H1 (cell line): ENCODE measurements around the gene NAALADL1. TPM values are rescaled to one million over a fixed set of nuclear protein-coding genes. Genes with fewer than 3 reads are reported as not detected.

Experiments used
- CTCF ChIA-PET: fragments of 300-600 bp; sonication (Branson Sonifier 250); formaldehyde crosslinking; loops from one replicate; lab custom pipeline; 2021; ENCODE audit not compliant: partially characterized antibody; lab: Charles Lee
- POLR2A ChIA-PET: fragments of 300-600 bp; sonication (Branson Sonifier 250); formaldehyde crosslinking; loops from one replicate; lab custom pipeline; 2021; ENCODE audit warnings: inconsistent platforms; ENCODE audit not compliant: partially characterized antibody; lab: Charles Lee
- DNase-seq, 2 experiments: peaks; one replicate each; pipeline versions ENCODE4 v3.0.0 to v3.0.0-alpha.2; 2010 to 2022; ENCODE audit warnings: low spot score in 2 of 2, low read depth in 1 of 2, mixed read lengths in 1 of 2
- FAIRE-seq: peaks from 2 replicates; lab custom pipeline; 2011; peaks lifted over from hg19 to GRCh38; lab: Jason Lieb, UNC
- H2AFZ ChIP-seq: 2 replicates; pipeline ENCODE4 v1.8.1; 2012; ENCODE audit warnings: low read length, inconsistent platforms
- H2AK5ac ChIP-seq: 2 replicates; pipeline ENCODE4 v1.6.1; 2013; ENCODE audit warnings: low read depth, low read length
- H2BK120ac ChIP-seq: replicated peaks from 2 replicates; pipeline ENCODE3; 2013; ENCODE audit warnings: low read depth, low read length, inconsistent platforms
- H2BK12ac ChIP-seq: 2 replicates; pipeline ENCODE4 v1.6.1; 2013; ENCODE audit warnings: low read depth, low read length
- H2BK15ac ChIP-seq: 2 replicates; pipeline ENCODE4 v1.6.1; 2013; ENCODE audit warnings: low read length
- H2BK20ac ChIP-seq: 2 replicates; pipeline ENCODE4 v1.6.1; 2013; ENCODE audit warnings: low read length
- H2BK5ac ChIP-seq: 2 replicates; pipeline ENCODE4 v1.6.1; 2013; ENCODE audit warnings: low read depth, low read length
- H3K14ac ChIP-seq: 2 replicates; pipeline ENCODE4 v1.6.1; 2013; ENCODE audit warnings: inconsistent platforms; ENCODE audit not compliant: insufficient read length
- H3K18ac ChIP-seq: 2 replicates; pipeline ENCODE4 v1.6.1; 2013; ENCODE audit warnings: low read length; ENCODE audit errors: extremely low read depth
- H3K23ac ChIP-seq: 2 replicates; pipeline ENCODE4 v1.6.1; 2013; ENCODE audit warnings: inconsistent platforms; ENCODE audit not compliant: insufficient read length
- H3K23me2 ChIP-seq: 2 replicates; pipeline ENCODE4 v1.6.1; 2013; ENCODE audit warnings: low read depth, low read length
- H3K27ac ChIP-seq: 2 replicates; pipeline ENCODE4 v1.6.1; 2011; ENCODE audit warnings: low read depth, low read length, inconsistent platforms
- H3K27me3 ChIP-seq, 4 experiments: replicated peaks in 1 of 4; 1 replicate in 1 of 4; 2 replicates in 3 of 4; pipeline versions ENCODE4 v1.6.1 to v1.8.1; 2011 to 2013; ENCODE audit warnings: low read length in 3 of 4, mild to moderate bottlenecking in 3 of 4, inconsistent platforms in 2 of 4, mixed read lengths in 2 of 4, moderate library complexity in 1 of 4; ENCODE audit not compliant: control insufficient read depth in 3 of 4, insufficient read depth in 3 of 4; ENCODE audit errors: extremely low read depth in 1 of 4
- H3K36me3 ChIP-seq, 4 experiments: 2 replicates each; pipeline versions ENCODE4 v1.6.1 to v1.8.1; 2011 to 2013; ENCODE audit warnings: mild to moderate bottlenecking in 4 of 4, low read length in 3 of 4, moderate library complexity in 2 of 4, control low read depth in 1 of 4, inconsistent platforms in 1 of 4; ENCODE audit not compliant: insufficient read depth in 4 of 4, control insufficient read depth in 2 of 4
- H3K4ac ChIP-seq: replicated peaks from 2 replicates; pipeline ENCODE3; 2013; ENCODE audit warnings: low read length, low read depth, mixed read lengths, inconsistent platforms; ENCODE audit not compliant: insufficient read length
- H3K4me1 ChIP-seq, 4 experiments: replicated peaks in 1 of 4; 1 replicate in 1 of 4; 2 replicates in 3 of 4; pipeline versions ENCODE4 v1.6.1 to v1.8.1; 2011 to 2013; ENCODE audit warnings: low read length in 3 of 4, inconsistent platforms in 2 of 4, mixed read lengths in 1 of 4; ENCODE audit not compliant: insufficient read depth in 4 of 4, control insufficient read depth in 3 of 4
- H3K4me2 ChIP-seq, 2 experiments: 2 replicates each; pipeline versions ENCODE4 v1.6.1 to v1.8.1; 2011 to 2013; ENCODE audit warnings: low read depth in 2 of 2, low read length in 2 of 2, control low read depth in 1 of 2, inconsistent platforms in 1 of 2, mild to moderate bottlenecking in 1 of 2; ENCODE audit not compliant: insufficient read depth in 1 of 2
- H3K4me3 ChIP-seq, 4 experiments: fragments of 200-600, 300-600 bp in 1 of 4; sonication (generic), shearing (Covaris generic), sonication (Bioruptor Twin) in 1 of 4; 2 replicates each; pipeline versions ENCODE4 v1.5.1 to v1.8.1; 2011 to 2016; ENCODE audit warnings: low read length in 4 of 4, low read depth in 3 of 4, control low read depth in 2 of 4, inconsistent platforms in 2 of 4, mild to moderate bottlenecking in 2 of 4, mixed read lengths in 1 of 4, moderate library complexity in 1 of 4; ENCODE audit not compliant: insufficient read depth in 2 of 4; ENCODE audit errors: extremely low read depth in 1 of 4
- H3K56ac ChIP-seq: replicated peaks from 2 replicates; pipeline ENCODE3; 2013; ENCODE audit warnings: low read depth, mild to moderate bottlenecking, mixed read lengths, low read length, inconsistent platforms; ENCODE audit not compliant: insufficient read length
- H3K79me1 ChIP-seq: 2 replicates; pipeline ENCODE4 v1.6.1; 2013; ENCODE audit warnings: low read depth, low read length, control low read depth
- H3K79me2 ChIP-seq, 2 experiments: 2 replicates each; pipeline versions ENCODE4 v1.6.1 to v1.8.1; 2012 to 2013; ENCODE audit warnings: low read length in 2 of 2, mild to moderate bottlenecking in 2 of 2, inconsistent platforms in 1 of 2; ENCODE audit not compliant: insufficient read depth in 2 of 2, control insufficient read depth in 1 of 2
- H3K9ac ChIP-seq, 4 experiments: replicated peaks in 1 of 4; 1 replicate in 1 of 4; 2 replicates in 3 of 4; pipeline versions ENCODE4 v1.6.1 to v1.8.1; 2011 to 2013; ENCODE audit warnings: low read depth in 3 of 4, low read length in 3 of 4, control low read depth in 2 of 4, mild to moderate bottlenecking in 2 of 4, moderate library complexity in 2 of 4, inconsistent platforms in 1 of 4; ENCODE audit errors: extremely low read depth in 1 of 4
- H3K9me3 ChIP-seq, 2 experiments: 2 replicates each; pipeline versions ENCODE4 v1.6.1 to v1.8.1; 2012 to 2013; ENCODE audit warnings: mild to moderate bottlenecking in 2 of 2, moderate library complexity in 2 of 2, control low read depth in 1 of 2, inconsistent platforms in 1 of 2, low read depth in 1 of 2, low read length in 1 of 2, mixed read lengths in 1 of 2; ENCODE audit not compliant: insufficient read depth in 2 of 2
- H4K20me1 ChIP-seq, 2 experiments: replicated peaks in 1 of 2; 2 replicates each; pipeline versions ENCODE3 to v1.8.1; 2011 to 2013; ENCODE audit warnings: inconsistent platforms in 2 of 2, low read length in 2 of 2, mild to moderate bottlenecking in 1 of 2; ENCODE audit not compliant: insufficient read depth in 2 of 2, control insufficient read depth in 1 of 2
- H4K5ac ChIP-seq: 2 replicates; pipeline ENCODE4 v1.6.1; 2013; ENCODE audit warnings: low read length, low read depth, mixed read lengths, inconsistent platforms; ENCODE audit not compliant: insufficient read length
- H4K8ac ChIP-seq: 2 replicates; pipeline ENCODE4 v1.8.0; 2013; ENCODE audit warnings: mild to moderate bottlenecking, moderate library complexity, low read length, inconsistent platforms; ENCODE audit not compliant: insufficient read depth; ENCODE audit errors: extremely low read depth
- H4K91ac ChIP-seq: replicated peaks from 2 replicates; pipeline ENCODE3; 2013; ENCODE audit warnings: low read length, mixed read lengths, inconsistent platforms; ENCODE audit not compliant: insufficient read length
- CBX5 ChIP-seq: fragments of 300-800, 300-1000 bp; sonication (generic); IDR thresholded peaks from 2 replicates; pipeline ENCODE4 v1.7.1; 2016; ENCODE audit warnings: antibody characterized with exemption, low read length, low read depth
- CREB1 ChIP-seq: IDR thresholded peaks from 2 replicates; pipeline ENCODE4 v1.6.1; 2012; ENCODE audit warnings: inconsistent platforms
- POU5F1 ChIP-seq: IDR thresholded peaks from 2 replicates; pipeline ENCODE4 v1.6.1; 2011; ENCODE audit warnings: low read depth, mild to moderate bottlenecking, low read length, moderate library complexity
- RAD21 ChIP-seq, 2 experiments: IDR thresholded peaks in 1 of 2; conservative IDR thresholded peaks in 1 of 2; 2 replicates each; pipeline ENCODE4 v1.6.1; 2011; ENCODE audit warnings: low read depth in 2 of 2, low read length in 2 of 2, improper control_type of control experiment in 1 of 2, inconsistent platforms in 1 of 2, mild to moderate bottlenecking in 1 of 2, moderate library complexity in 1 of 2
- SIX5 ChIP-seq: IDR thresholded peaks from 2 replicates; pipeline ENCODE4 v1.6.1; 2011; ENCODE audit warnings: mild to moderate bottlenecking, low read depth, low read length
- WGBS, 2 experiments: shearing (Covaris generic) in 1 of 2; methylation state at CpG; one replicate each; pipeline versions ENCODE4 v1.1.6 to v1.1.7; 2013 to 2015; ENCODE audit warnings: low lambda C conversion rate in 2 of 2, mixed read lengths in 2 of 2, inconsistent platforms in 1 of 2, low coverage in 1 of 2, missing lambda C conversion rate in 1 of 2; ENCODE audit not compliant: insufficient replicate concordance in 2 of 2, insufficient coverage in 1 of 2, insufficient read length in 1 of 2; ENCODE audit errors: extremely low coverage in 1 of 2, missing lambda C conversion rate in 1 of 2; 5-methylcytosine and 5-hydroxymethylcytosine counted together
- polyA plus RNA-seq, 7 experiments: library from polyadenylated mRNA; depleted of rRNA in 3 of 7; stranded (reverse) in 5 of 7; unstranded in 2 of 7; fragments of >200 nt in 5 of 7; fragments of 200-250 nt in 2 of 7; gene quantifications; 1 replicate in 5 of 7; 2 replicates in 1 of 7; 4 replicates in 1 of 7; pipeline versions ENCODE4 v1.2.1 to v1.2.3, GENCODE V29; 2011 to 2013; ENCODE audit warnings: missing spikeins in 2 of 7, mixed read lengths in 2 of 7
- total RNA-seq: library from RNA; stranded (reverse); fragmentation: NEBNext Ultra II Directional; extraction: Animal tissue kit (Norgen Biotek cat#: 25700); gene quantifications from 2 replicates; pipeline ENCODE4 v1.2.1, GENCODE V29; 2021
- TF ChIP-seq, protein P1 (sequence below): IDR thresholded peaks from 2 replicates; pipeline ENCODE4 v1.6.1; 2012; ENCODE audit warnings: inconsistent platforms
- TF ChIP-seq, protein P2 (sequence below), 3 experiments: IDR thresholded peaks; 1 replicate in 2 of 3; 2 replicates in 1 of 3; pipeline versions ENCODE4 v1.5.1 to v1.6.1; 2011; ENCODE audit warnings: low read length in 3 of 3, mild to moderate bottlenecking in 3 of 3, inconsistent platforms in 2 of 3, low read depth in 1 of 3, moderate library complexity in 1 of 3; ENCODE audit not compliant: insufficient read depth in 1 of 3; ENCODE audit errors: control extremely low read depth in 1 of 3
- TF ChIP-seq, protein P3 (sequence below): IDR thresholded peaks from 2 replicates; pipeline ENCODE4 v1.6.1; 2012; ENCODE audit warnings: inconsistent platforms

The NAALADL1 gene
- total and polyA plus RNA-seq, 2 of the 8 experiments (the other 6 are each of a cell fraction or from before 2014, with no cell fraction given): 7.5 to 9.9 TPM

DNA sequence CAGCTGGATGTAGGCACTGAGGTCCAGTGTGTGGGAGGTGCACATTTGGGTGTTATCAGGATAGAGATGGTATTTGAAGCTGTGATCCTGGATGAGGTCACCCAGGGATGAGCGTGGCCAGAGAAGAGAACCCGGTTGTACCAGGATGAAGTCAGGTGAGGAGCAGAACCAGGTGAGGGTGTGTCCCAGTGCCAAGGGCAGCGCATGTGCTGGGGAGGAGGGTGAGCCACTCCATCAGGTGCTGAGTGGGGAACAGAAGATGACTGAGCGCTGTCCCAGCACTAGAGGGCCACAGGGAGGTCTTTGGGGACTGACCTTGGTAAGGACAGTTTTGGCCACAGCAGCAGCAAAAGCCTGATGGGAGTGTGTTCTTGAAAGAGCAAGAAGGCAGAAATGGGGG lies 41.6 kb downstream of the NAALADL1 start:
- POLR2A ChIA-PET: interaction anchor here (1.2 to 1.5 kb wide), 2 partner anchors 66 to 141 kb away, joined by 3 to 4 read pairs; no protein-coding TSS in a partner anchor
- H3K27ac ChIP-seq: no peak overlapping the region
- peaks cover 3 to 26% (median 15%) of the 10 kb centered on the region in 4 experiments; a peak in 6 of 8 replicates for H3K36me3 ChIP-seq
- CTCF ChIA-PET: interaction anchor here (0.8 to 2.0 kb wide), 8 partner anchors 13 to 171 kb away, joined by 3 to 4 read pairs (median 3); partner anchors contain the start of gene BATF2
- no peak overlapping the region for H2BK120ac ChIP-seq
- H2BK12ac ChIP-seq: peak overlapping the region; percentile 12; the same call in 1 of the 2 replicates
- H3K14ac ChIP-seq: no peak overlapping the region
- no peaks in the 10 kb centered on the region for H3K27me3 ChIP-seq
- H3K79me1 ChIP-seq: no peaks in the 10 kb centered on the region
- no peak overlapping the region for H3K56ac ChIP-seq
- DNase-seq (no peak), FAIRE-seq (no peak)
- H3K4me3 ChIP-seq: no peak overlapping the region
- H3K9me3 ChIP-seq: no peaks in the 10 kb centered on the region
- peaks cover 0 to 10% of the 10 kb centered on the region in 2 experiments; a peak in 1 of 4 replicates for H3K79me2 ChIP-seq
- peaks cover 2% of the 10 kb centered on the region; the same call in 1 of the 2 replicates for H3K23me2 ChIP-seq
- H3K4me2 ChIP-seq: no peak overlapping the region
- no peak overlapping the region for H4K91ac ChIP-seq
- peaks cover 3 to 6% of the 10 kb centered on the region in 2 experiments for H4K20me1 ChIP-seq
- no peak overlapping the region for H2BK15ac ChIP-seq
- 92% methylated on average over 4 of the region's 4 CpGs; no CpG with 5 or more reads in 1 of the 2 experiments for WGBS, 2 experiments
- no peak overlapping the region for H3K18ac ChIP-seq
- no peak overlapping the region for H3K4ac ChIP-seq
- H3K23ac ChIP-seq: no peak overlapping the region
- H4K8ac ChIP-seq: peak overlapping the region; percentile 3; the same call in 1 of the 2 replicates
- H4K5ac ChIP-seq: peak overlapping the region; percentile 7
- H2BK5ac ChIP-seq: no peak overlapping the region
- H3K4me1 ChIP-seq: peaks cover 0 to 7% (median under 1%) of the 10 kb centered on the region in 4 experiments; a peak in 4 of 7 replicates
- H2AK5ac ChIP-seq: no peak overlapping the region
- no peak overlapping the region for H2AFZ ChIP-seq
- no peak overlapping the region for H2BK20ac ChIP-seq
- TF ChIP-seq, protein P1, sequence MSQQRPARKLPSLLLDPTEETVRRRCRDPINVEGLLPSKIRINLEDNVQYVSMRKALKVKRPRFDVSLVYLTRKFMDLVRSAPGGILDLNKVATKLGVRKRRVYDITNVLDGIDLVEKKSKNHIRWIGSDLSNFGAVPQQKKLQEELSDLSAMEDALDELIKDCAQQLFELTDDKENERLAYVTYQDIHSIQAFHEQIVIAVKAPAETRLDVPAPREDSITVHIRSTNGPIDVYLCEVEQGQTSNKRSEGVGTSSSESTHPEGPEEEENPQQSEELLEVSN: no peak
- no peak for TF ChIP-seq CREB1
- TF ChIP-seq, protein P2, sequence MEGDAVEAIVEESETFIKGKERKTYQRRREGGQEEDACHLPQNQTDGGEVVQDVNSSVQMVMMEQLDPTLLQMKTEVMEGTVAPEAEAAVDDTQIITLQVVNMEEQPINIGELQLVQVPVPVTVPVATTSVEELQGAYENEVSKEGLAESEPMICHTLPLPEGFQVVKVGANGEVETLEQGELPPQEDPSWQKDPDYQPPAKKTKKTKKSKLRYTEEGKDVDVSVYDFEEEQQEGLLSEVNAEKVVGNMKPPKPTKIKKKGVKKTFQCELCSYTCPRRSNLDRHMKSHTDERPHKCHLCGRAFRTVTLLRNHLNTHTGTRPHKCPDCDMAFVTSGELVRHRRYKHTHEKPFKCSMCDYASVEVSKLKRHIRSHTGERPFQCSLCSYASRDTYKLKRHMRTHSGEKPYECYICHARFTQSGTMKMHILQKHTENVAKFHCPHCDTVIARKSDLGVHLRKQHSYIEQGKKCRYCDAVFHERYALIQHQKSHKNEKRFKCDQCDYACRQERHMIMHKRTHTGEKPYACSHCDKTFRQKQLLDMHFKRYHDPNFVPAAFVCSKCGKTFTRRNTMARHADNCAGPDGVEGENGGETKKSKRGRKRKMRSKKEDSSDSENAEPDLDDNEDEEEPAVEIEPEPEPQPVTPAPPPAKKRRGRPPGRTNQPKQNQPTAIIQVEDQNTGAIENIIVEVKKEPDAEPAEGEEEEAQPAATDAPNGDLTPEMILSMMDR (IDR thresholded peaks at IDR 0.05; ENCODE audit: control extremely low read depth in 1 of 3, insufficient read depth in 1 of 3, low read depth in 1 of 3, low read length in 3 of 3): peak; percentile 34 to 48 (median 35); a peak in 3 of 4 replicates
- TF ChIP-seq, protein P3, sequence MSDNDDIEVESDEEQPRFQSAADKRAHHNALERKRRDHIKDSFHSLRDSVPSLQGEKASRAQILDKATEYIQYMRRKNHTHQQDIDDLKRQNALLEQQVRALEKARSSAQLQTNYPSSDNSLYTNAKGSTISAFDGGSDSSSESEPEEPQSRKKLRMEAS: no peak
- TF ChIP-seq CBX5: no peak
- TF ChIP-seq RAD21 (IDR thresholded peaks at IDR 0.05 in 1 of 2, conservative IDR thresholded peaks at IDR 0.05 in 1 of 2; ENCODE audit: low read depth in 2 of 2, low read length in 2 of 2): peak; percentile 3 to 31; a peak in 2 of 4 replicates
- TF ChIP-seq POU5F1: no peak
- no peak for TF ChIP-seq SIX5
- no peak overlapping the region for H3K9ac ChIP-seq
